Measurements from ENCODE around the gene MCL1. TPM values are rescaled to one million over a fixed set of nuclear protein-coding genes. Genes with fewer than 3 reads are reported as not detected.

The MCL1 gene
- total and polyA plus RNA-seq, 2 of the 13 experiments (the other 11 are each of a cell fraction or from before 2014, with no cell fraction given), result 69.5 to 125 TPM

GRCh38 chr1:150544204-150544603 lies 35.2 kb downstream of the MCL1 start:
- no peak for DNase-seq (ENCODE audit: low spot score)
- ChIA-PET POLR2A (interaction anchor here (1.0 to 1.6 kb wide), 4 partner anchors 11 to 35 kb away, joined by 4 to 12 read pairs (median 4); partner anchors contain the start of genes FALEC and MCL1), CTCF (ENCODE audit: low intra/inter-chr PET ratio, low total read pairs) (no interaction called here)
- ATAC-seq, result no peak
- Histone ChIP-seq H3K9me3 (ENCODE audit: low read length) (no peaks in the 10 kb centered on the region), H4K20me1 (ENCODE audit: insufficient read depth, low read length) (no peaks in the 10 kb centered on the region), H3K9ac (ENCODE audit: insufficient read depth, low read depth, low read length) (no peak overlapping the region), H3K36me3 (replicated peaks in 1 of 2; ENCODE audit: control insufficient read depth in 1 of 2, insufficient read depth in 2 of 2, low read length in 2 of 2) (no peaks in the 10 kb centered on the region), H3K27me3 (ENCODE audit: control insufficient read depth in 1 of 2, insufficient read depth in 2 of 2, low read length in 2 of 2) (no peaks in the 10 kb centered on the region; a peak in 1 of 5 replicates), H2AFZ (ENCODE audit: low read length) (no peak overlapping the region), H3K4me2 (ENCODE audit: low read depth, low read length) (peak overlapping the region; percentile 71; the same call in 1 of the 2 replicates), H3K4me3 (replicated peaks in 1 of 3; ENCODE audit: insufficient read depth in 1 of 3, low read depth in 2 of 3, low read length in 3 of 3) (no peak overlapping the region; a peak in 2 of 6 replicates), H3K79me2 (ENCODE audit: insufficient read depth, low read length) (no peaks in the 10 kb centered on the region), H3K27ac (ENCODE audit: extremely low read length, insufficient read depth, low read length) (no peak overlapping the region), H3K4me1 (ENCODE audit: insufficient read depth, low read length) (peaks cover 34% of the 10 kb centered on the region)
- in situ Hi-C loops (cut with HindIII; ENCODE audit: extremely low pct_ligation_motif_present, low pct_unique_long_range_greater_than_20kb) (no loop called here), intact Hi-C loops (cut with micrococcal nuclease; ENCODE audit: unreplicated experiment) (no loop called here)
- BruUV-seq (replicated peaks), result no TSS peak
- FAIRE-seq, result no peak
- WGBS (ENCODE audit: low lambda C conversion rate), result 5% methylated on average over 3 of the region's 3 CpGs
- no peak for TF ChIP-seq TIGD3 (CRISPR knock-in tag; IDR thresholded peaks at IDR 0.05; ENCODE audit: borderline replicate concordance)
- no peak for TF ChIP-seq TCF7L2 (IDR thresholded peaks at IDR 0.05; ENCODE audit: low read depth, low read length)
- TF ChIP-seq KDM3A (CRISPR knock-in tag; IDR thresholded peaks at IDR 0.05; ENCODE audit: low read depth), result no peak
- no peak for TF ChIP-seq ZNF124 (CRISPR knock-in tag; IDR thresholded peaks at IDR 0.05)
- TF ChIP-seq PHB2 (IDR thresholded peaks at IDR 0.05; ENCODE audit: partially characterized antibody), result no peak
- TF ChIP-seq ZNF710 (CRISPR knock-in tag; IDR thresholded peaks at IDR 0.05; ENCODE audit: borderline replicate concordance), result no peak
- no peak for TF ChIP-seq LCORL (IDR thresholded peaks at IDR 0.05)
- no peak for TF ChIP-seq LCORL (CRISPR knock-in tag; IDR thresholded peaks at IDR 0.05)
- TF ChIP-seq KDM6A (CRISPR knock-in tag; IDR thresholded peaks at IDR 0.05; ENCODE audit: low read depth), result no peak
- TF ChIP-seq DMAP1 (CRISPR knock-in tag; IDR thresholded peaks at IDR 0.05), result no peak
- no peak for TF ChIP-seq NCOR1 (IDR thresholded peaks at IDR 0.05; ENCODE audit: borderline replicate concordance, low read length)
- TF ChIP-seq AHDC1 (CRISPR knock-in tag; IDR thresholded peaks at IDR 0.05; ENCODE audit: borderline replicate concordance), result no peak
